Measurements from ENCODE around the gene DSP.

- no peak for TF ChIP-seq CTCF (IDR thresholded peaks at IDR 0.05; ENCODE audit: borderline replicate concordance, extremely low read depth, low read length, poor library complexity, severe bottlenecking)
- no peak for TF ChIP-seq EZH2 (IDR thresholded peaks at IDR 0.05; ENCODE audit: borderline replicate concordance, low read depth, low read length, severe bottlenecking)
Observed at GRCh38 chr6:7555671-7556070, 14.2 kb downstream of the DSP start.

Measured in DND-41 (cell line).